Peyer's patch (tissue), 4 donors: ENCODE data around the gene SLCO1B1.

Experiments
- CTCF ChIP-seq, 6 experiments: fragments of 450-650 bp in 4 of 6; fragments of 200-600 bp in 2 of 6; sonication (generic) in 1 of 6; IDR thresholded peaks; one replicate each; pipeline ENCODE4 v1.5.1; 2017 to 2019; ENCODE audit warnings: antibody characterized with exemption in 6 of 6, mild to moderate bottlenecking in 3 of 6, moderate library complexity in 1 of 6
- POLR2A ChIP-seq, 2 donors: fragments of 450-650 bp; IDR thresholded peaks; one replicate each; pipeline ENCODE4 v1.5.1; 2017; ENCODE audit warnings: antibody characterized with exemption in 2 of 2, mild to moderate bottlenecking in 2 of 2, moderate library complexity in 2 of 2

GRCh38 chr12:21113266-21113665, 17.7 kb upstream of the SLCO1B1 start:
- no peak for TF ChIP-seq CTCF (IDR thresholded peaks at IDR 0.05)
- TF ChIP-seq POLR2A (IDR thresholded peaks at IDR 0.05): no peak
